Stimulated activated naive CD4-positive, alpha-beta T cell (primary cell): ENCODE data around the gene PPP1R14B.

Experiments used
- DNase-seq, 6 experiments: peaks; one replicate each; lab custom pipeline; 2025; lab: John Stamatoyannopoulos, UW

Gene PPP1R14B, protein sequence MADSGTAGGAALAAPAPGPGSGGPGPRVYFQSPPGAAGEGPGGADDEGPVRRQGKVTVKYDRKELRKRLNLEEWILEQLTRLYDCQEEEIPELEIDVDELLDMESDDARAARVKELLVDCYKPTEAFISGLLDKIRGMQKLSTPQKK

DNA sequence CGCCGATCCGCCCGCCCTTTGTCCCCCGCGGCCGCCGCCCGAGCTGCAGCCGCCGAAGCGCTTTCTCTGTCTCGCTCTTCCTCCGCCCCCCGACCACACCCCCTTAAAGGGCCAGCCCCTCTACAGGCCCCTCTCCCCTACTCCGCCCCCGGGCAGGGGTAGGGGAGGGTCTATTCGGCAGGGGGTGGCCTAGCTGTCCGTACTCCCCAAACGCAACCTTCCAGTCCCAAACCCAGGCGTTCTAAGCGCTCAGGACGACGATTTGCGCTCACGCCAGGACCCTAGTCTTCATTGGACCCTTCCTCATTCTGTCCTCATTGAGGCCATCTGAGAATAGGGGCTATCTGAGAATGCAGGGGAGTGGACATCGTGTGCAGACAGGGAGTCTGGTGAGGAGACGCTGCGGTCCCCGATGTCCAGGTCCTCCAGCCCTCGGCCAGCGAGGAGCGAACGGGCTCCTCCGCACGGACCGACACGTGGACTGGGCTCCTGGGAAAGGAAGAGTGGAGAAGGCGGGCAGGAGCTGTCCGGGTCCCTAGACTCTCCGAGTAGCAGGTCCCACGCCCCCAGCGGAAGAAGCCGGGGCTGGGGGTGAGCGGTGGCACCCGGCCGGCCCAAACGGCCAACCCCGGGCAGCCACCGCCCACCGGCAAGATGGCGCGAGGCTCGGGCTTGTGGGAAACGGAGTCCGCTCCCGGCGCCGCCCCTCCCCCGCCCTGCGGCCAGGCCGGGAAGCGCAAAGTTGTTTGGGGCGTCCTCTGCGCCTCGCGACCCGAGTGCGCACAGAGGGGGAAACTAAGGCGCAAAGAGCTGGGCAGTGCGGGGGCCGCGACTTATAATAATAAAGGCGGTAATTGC is at the start of gene PPP1R14B:
Gene PPP1R14B, minus strand, starts transcription at position 73 of the 858 bp plus-strand sequence. CDS start 270 bp downstream, outside the sequence.
- peak; percentile 48 to 75 (median 63) for DNase-seq

DNA sequence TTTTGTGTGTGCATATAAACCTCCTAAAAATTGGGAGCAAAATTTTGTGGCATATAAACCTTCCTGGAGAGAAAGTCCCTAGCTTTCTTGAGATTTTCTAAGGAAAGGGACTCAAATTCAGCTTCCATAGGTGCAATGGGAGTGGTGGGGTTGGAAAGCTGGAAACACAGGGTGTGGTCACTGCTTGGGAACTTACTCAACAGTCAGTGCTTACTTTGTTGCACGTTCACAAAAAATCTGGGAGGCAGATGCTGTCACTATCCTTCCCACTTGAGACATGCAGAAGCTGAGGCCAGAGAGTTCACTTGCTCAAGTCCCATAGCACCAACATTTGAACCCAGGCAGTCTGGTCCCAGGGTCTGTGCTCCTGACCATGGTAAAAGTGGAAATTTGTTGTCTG is 49.5 kb upstream of the PPP1R14B start:
- no peak for DNase-seq

DNA sequence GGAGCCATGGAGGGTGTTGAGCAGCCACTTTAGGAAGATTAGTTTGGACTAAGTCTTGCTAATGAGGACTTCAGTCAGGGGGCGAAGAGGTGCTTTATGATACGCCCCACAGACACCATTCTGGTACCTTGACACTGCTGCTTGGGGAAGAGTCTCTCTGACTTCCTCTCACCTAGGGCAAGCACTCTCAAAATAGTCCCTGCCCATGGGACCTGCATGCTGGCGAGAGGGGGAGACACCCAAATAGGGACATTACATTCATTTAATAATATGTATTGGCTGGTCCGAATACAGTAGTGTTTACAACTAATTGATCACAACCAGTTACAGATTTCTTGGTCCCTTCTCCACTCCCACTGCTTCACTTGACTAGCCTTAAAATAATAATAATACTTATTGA is 49.0 kb upstream of the PPP1R14B start:
- DNase-seq, result no peak

DNA sequence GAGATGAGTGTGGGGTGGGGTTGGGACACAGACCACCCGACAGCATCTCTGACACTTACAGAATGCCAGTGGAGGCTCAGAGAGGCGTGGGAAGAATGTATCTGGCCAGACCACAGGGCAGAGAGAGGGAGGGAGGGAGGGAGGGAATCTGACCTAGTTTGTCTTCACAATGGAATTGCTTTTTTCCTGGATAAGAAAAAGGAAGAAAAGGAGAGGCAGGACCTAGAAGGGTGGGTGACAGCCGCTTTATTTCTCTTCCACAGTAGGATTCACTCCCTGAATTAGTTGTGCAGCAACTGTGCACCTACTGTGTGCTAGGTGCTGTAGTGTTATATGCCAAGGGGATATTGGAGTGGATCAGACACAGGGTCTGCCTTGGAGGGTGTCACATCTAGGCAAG is 48.0 kb upstream of the PPP1R14B start:
- DNase-seq, result no peak

DNA sequence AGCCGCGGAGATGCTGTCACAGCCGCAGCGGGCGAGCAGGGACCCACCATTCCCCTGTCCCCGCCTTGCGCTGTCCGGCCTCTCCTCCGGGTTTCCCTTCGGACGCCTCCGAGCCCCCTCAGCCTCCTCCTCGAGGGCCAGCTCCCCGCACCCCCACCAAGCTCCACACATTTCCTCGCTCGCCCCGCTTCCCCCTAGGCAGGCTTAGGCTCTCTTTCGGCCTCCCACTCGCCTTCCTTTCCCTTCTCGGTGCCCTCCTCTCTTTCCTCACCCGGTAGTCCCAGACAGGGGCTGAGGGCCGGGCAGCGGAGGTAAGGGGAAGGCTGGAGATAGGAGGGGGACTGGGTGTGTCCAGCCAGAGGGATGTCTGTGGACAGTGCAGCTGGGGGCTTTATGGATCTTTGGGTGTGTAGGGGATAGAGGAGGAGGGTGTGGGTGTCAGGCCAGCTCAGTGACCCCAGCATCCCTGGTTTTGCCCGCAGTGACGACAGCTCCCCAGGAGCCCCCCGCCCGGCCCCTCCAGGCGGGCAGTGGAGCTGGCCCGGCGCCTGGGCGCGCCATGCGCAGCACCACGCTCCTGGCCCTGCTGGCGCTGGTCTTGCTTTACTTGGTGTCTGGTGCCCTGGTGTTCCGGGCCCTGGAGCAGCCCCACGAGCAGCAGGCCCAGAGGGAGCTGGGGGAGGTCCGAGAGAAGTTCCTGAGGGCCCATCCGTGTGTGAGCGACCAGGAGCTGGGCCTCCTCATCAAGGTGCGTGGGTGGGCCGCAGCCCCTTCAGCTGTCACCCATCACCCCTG is 45.9 kb upstream of the PPP1R14B start:
- DNase-seq, result peak in 1 of 6 experiments; percentile 33

DNA sequence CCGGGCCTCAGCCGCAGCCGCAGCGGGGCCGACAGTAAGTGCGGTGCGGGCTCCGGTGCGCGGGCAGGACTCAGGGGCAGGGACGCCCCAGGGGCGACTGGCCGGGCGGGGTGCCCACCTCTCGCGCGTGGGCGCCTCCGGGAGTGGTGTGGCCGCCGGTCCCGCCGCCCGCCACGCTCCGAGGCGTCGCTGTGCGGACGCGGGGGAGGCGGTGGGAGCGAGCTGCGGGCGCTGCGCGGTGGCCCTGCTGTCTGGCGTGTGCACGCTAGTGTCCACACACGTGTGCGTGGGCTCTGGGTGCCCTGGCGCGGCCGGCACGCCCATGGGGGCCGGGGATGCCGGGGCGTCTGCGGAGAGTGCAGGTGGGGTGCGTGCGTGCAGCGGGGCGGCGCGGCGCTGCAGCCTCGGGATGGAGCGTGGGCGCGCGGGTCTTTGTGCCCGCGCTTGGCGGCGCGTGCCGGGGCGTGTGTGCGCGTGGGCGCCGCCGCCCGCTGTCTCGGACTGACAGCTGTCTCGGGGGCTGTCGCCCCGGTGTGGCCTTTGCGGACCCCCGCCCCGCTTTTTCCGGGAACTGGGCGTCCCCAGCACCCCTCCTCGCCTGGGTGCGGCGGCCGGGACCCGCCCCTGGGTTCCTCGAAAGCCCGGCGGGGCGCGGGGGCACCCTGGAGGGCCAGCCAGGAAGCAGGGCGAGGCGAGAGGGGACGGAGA is 45.2 kb upstream of the PPP1R14B start:
- peak in 1 of 6 experiments; percentile 19 for DNase-seq

DNA sequence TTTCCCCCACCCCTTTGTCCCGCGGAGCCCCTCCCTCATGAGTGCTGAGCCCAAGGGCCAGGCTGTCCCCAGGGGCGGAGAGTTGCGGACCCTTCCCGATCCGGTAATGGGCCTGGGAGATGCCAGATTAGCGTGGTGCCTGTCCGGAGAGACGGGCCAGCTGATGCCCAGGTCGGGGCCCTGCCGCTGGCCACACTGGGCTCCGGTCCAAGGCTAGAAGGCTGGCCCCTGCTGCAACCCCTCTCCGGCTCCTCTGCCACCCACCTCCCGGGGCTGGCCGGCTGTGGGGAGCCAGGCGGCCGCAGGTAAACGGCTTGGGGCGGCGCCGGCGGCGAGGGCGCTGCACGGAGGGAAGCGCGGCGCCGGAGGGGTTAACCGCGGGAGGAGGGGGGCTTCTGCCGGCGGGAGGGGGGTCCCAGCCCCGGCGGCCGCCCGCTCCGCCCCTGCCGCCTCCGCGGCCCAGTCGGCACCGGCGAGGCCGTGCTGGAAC is 44.6 kb upstream of the PPP1R14B start, which contains the start of gene KCNK4:
Gene KCNK4, plus strand, starts transcription at position 41 of the 490 bp plus-strand sequence. CDS start 1,717 bp downstream, outside the sequence.
- no peak for DNase-seq

DNA sequence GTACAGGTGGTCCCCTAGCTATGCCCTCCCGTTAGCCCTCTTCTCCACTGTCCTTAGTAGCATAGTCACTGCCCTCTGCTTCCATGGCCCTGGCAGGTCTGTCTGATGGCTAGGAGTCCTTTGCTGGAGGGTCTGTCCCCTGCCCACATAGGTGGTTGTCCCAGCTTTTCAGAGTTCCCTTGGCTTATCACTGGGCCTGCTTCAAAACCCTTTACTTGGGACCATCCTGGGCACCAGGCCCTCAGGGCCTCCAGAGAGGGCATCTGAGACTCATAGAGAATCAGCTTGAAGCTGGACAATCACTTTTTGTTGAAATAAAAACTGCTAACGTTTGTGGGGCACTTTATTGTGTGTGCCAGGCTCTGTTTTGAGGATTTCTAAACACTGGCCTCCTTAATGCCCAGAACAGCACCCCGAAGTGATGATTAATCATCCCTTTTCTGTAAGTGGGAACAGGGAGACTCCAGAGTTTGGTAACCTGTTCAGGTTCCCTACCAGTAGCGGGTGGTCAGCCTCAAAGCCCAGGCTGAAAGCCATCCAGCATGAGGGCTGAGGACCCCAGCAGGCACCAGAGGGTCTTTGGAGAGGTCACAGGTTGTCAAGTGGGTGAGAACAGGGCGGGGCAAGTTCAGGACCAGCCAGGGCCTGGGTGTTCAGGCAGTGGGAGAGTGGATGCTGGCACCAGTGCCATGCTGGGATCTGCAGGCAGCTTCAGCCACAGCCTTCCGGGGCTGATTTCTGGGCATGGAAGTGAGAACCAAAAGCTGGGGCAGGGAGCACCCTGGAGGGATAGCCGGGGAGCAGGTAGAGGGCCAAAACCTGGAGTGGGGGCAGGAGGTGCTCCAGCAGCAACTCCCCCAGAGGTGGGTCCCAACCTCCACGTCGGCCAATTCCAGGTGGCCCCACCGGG is 43.9 kb upstream of the PPP1R14B start:
- DNase-seq, result no peak

DNA sequence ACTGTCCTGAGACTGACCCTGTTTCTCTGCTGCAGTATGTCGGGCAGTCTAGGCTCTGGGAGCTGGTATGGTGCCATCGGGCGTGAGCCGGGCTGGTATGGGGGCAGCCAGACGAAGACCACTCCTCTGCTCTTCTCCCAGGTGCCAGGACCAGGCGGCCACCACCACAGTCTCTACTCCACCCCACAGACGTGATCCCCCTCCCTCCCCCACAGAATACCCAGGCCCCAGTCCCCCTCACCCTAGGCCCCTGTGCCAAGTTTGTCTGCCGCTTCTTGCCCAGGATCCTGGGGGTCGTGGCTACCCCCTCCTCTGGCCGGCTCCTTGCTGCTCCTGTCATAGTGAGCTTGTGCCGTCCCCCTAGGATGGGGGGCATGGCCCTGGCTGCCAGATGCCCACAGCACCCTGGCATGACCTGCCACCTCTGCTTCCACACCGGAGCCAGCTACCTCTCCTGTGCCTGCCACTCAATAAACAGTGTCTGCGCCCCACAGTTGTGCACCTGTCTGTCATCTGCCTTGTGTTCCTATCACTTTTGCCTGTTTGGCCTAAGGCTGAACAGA is 42.3 kb upstream of the PPP1R14B start:
- DNase-seq, result no peak

DNA sequence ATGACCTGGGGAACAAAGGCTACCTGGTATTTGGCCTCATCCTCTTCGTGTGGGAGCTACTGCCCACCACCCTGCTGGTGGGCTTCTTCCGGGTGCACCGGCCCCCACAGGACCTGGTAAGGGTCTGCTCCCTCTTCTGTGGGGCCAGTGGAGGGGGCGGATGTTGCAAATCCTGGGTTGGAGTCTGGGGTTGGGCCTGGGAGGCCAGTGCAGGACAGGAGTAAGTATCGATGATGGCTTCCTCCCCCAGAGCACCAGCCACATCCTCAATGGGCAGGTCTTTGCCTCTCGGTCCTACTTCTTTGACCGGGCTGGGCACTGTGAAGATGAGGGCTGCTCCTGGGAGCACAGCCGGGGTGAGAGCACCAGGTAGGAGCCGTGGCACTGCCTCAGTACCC is 41.6 kb upstream of the PPP1R14B start:
- no peak for DNase-seq

DNA sequence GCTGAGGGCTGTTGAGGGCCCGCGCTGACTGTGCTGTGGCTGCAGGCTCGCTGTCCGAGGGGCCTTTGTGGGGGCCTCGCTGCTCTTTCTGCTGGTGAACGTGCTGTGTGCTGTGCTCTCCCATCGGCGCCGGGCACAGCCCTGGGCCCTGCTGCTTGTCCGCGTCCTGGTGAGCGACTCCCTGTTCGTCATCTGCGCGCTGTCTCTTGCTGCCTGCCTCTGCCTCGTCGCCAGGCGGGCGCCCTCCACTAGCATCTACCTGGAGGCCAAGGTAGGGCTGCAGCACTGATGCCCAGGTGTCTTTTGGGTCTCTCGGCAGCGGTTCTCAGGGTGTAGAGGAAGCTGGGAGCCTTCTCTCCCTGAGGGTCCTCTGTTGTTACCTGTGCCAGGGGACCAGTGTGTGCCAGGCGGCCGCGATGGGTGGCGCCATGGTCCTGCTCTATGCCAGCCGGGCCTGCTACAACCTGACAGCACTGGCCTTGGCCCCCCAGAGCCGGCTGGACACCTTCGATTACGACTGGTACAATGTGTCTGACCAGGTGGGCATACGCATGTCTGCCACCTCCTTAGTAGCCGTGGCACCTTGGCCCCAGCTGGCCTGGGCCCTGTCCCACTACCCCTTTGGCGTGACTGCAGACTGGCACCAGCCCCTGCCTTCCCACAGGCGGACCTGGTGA is 41.1 kb upstream of the PPP1R14B start:
- no peak for DNase-seq

DNA sequence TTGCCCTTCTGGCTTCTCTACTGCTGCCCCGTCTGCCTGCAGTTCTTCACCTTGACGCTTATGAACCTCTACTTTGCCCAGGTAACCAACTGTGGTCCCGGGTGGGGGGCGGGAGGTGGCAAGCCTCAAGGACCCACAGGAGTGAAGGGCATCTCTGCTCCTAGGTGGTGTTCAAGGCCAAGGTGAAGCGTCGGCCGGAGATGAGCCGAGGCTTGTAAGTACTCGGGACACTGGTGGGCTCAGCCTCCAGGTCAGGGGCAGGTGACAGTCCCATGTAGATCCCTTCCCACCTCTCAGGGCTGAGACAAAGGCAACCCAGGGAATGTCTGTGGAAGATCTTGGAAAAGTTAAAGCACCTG is 40.0 kb upstream of the PPP1R14B start:
- no peak for DNase-seq

DNA sequence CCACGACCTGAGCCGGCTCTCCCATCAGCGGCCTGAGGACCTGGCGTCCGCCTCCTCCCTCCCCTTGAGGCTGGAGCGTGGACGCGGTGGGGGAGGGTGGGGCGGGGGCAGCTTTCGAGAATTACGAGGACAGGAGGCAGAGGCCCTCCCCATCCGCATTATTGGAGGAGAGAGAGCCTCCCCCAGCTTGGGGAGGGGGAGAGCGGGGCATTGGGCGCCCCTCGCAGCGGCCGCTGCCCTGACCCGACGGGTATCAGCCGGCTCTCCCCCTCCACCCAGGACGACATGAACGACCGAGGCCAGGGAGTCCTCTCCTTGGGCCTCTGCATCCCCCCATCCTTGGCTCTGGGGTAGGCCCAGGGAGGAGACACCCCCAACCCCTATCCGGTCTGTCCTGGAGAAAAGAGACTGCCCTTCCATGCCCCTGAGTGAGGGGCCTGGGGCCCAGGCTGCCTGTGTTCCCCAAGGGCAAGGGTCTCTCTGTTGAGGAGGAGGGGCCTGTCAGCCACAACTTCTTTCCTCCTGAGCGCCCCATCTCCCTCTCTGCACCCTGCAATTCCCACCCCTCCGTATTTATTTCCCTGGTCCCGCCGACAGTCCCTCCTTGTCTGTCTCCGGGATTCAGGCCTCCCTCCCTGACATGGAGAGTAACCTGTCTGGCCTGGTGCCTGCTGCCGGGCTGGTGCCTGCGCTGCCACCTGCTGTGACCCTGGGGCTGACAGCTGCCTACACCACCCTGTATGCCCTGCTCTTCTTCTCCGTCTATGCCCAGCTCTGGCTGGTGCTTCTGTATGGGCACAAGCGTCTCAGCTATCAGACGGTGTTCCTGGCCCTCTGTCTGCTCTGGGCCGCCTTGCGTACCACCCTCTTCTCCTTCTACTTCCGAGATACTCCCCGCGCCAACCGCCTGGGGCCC is 39.4 kb upstream of the PPP1R14B start:
- DNase-seq, result no peak

DNA sequence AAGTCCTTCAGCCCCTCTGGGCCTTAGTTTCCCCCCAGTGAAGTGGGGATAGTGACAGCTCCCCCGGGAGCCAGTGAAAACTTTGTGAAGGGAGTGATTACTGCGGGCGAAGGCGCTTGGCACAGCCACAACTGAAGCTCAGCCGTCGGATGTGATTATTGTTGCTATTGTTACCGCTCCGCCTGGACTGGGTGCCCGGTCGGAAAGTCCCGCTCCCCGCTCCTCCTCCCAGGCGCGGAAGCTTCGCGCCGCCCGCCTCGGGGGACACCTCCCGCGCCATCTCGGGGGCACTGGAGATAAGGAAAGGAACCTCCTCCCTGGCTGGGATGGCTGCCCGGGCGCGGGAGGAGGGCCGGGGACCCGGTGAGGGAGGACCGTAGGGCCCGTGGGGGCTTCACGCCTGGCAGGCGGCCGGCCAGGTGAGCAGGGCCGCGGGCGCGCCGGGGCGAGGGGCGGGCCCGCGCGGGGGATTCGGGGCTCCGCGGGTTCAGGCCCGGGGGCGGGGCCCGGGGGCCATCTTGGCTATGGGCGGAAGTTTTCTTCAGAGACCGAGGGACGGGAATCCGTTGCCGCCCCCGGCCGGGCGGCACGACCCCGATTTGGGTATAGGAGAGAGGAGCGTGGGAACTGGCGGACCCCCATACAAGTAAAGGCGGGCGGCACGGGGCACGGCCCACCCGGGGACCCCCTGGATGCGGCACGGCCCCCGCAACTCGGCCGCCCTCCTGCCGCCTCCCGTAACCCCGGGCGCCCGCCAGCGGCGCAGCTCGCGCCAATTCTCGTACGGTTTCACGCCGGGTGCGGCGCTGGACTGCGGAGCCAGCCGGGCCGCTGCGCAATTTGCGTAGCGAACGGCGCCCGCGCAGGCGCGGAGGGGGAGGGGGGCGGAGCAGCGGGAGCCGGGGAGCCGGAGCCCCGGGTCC is 38.5 kb upstream of the PPP1R14B start, which contains the start of gene GPR137:
Gene GPR137, plus strand, starts transcription at position 887 of the 923 bp plus-strand sequence. CDS start 677 bp downstream, outside the sequence.
- DNase-seq, result peak; percentile 83 to 99 (median 92)

DNA sequence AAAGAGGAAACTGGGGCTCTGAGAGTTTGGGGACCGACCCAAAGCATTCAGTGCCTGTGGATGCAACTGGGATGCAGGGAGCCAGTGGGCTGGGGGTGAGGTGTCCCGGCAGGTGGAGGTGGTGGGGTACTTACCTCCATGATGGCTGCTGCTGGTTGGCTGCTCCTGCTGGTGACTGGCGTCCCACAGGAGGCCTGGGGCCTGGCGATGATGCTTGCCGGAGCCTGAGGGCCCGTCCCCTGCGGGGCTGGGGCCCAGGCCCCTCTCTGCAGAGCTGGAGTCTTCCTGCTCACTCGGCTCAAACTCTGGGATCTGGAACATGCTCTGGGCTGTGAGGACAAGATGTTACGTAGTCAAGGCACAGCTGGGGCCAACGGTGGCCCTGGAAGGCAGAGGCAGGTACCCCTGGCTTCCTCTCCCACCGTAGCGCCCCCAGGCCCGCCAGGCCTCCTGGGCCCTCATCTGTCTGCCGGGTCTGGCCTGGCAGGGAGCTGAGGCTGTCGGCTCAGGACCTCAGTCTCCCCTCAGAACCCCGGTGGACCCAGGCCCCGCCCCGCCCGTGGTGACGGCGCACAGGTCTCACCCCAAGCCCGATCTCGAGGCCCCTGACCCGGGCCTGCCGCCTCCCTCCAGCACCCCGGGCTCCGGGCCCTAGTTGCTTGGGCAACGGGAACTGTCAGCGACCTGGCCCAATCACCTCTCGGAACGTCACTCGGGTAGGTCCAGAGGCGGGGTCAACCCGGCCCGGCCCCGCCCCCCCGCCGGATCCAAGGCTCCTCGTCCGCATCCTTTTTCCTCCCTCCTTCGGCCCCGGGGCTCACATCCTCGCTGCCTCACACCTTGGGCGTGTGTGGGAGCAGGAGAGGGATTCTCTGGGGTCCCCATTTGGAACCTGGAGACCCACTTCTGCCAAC is 37.6 kb upstream of the PPP1R14B start, which contains the start of gene BAD:
Gene BAD, minus strand, starts transcription at position 618 of the 914 bp plus-strand sequence. Its CDS starts 297 bp downstream, at position 321.
- DNase-seq, result peak; percentile 80 to 92 (median 90)

DNA sequence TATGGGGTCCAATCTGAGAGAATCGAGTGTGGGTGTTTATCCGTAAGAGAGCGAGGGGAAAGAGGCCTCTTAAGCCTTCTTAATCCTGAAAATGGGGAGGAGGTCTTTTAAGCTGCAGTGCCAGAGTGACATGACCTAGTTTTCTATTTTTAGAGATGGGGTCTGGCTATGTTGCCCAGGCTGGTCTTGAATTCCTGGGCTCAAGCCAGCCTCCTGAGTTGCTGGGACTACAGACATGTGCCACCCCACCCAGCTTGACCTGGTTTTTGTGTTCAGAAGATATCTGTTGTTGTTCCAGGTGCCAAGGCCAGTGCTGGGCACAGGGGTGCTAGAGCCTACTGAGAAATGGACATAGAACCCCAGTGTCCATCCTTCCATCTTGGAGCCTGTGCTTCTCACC is 36.3 kb upstream of the PPP1R14B start:
- DNase-seq, result no peak
